Measurements from ENCODE around the gene SP7.

- peak; percentile 59 to 83 (median 73) for TF ChIP-seq CTCF (IDR thresholded peaks at IDR 0.05 in 8 of 11, conservative IDR thresholded peaks at IDR 0.05 in 3 of 11)
- TF ChIP-seq POLR2AphosphoS5 (IDR thresholded peaks at IDR 0.05), result peak; percentile 53 to 82 (median 74)
These were observed 8.8 kb upstream of the SP7 start for GRCh38 chr12:53344824-53345485.
